Activated CD4-positive, alpha-beta T cell treated with anti-CD3 and anti-CD28 coated beads for 1 hour (primary cell): ENCODE data around the gene DLX5.

Experiments used
- DNase-seq: peaks from one replicate; pipeline ENCODE4 v3.0.0-alpha.2; 2020

The DLX5 gene

GRCh38 chr7:97004247-97005182 is 20.1 kb downstream of the DLX5 start:
- no peak for DNase-seq

- DNase-seq, result no peak
These were observed 21.1 kb downstream of the DLX5 start for GRCh38 chr7:97003262-97004246.

GRCh38 chr7:97002555-97003261 is 21.9 kb downstream of the DLX5 start:
- no peak for DNase-seq

GRCh38 chr7:97001656-97002554 is 22.7 kb downstream of the DLX5 start:
- no peak for DNase-seq

GRCh38 chr7:97001221-97001620 is 23.4 kb downstream of the DLX5 start:
- DNase-seq, result no peak

GRCh38 chr7:96998744-96999143 is 25.9 kb downstream of the DLX5 start:
- DNase-seq, result no peak

- DNase-seq, result no peak
These were observed 26.3 kb downstream of the DLX5 start for GRCh38 chr7:96998333-96998732.

- no peak for DNase-seq
These were observed 27.1 kb downstream of the DLX5 start for GRCh38 chr7:96997512-96998032.

- no peak for DNase-seq
These were observed 27.6 kb downstream of the DLX5 start for GRCh38 chr7:96996958-96997511.

GRCh38 chr7:96996111-96996957 is 28.3 kb downstream of the DLX5 start:
- no peak for DNase-seq

- no peak for DNase-seq
These were observed 29.1 kb downstream of the DLX5 start for GRCh38 chr7:96995406-96996110.

- DNase-seq, result no peak
These were observed 30.7 kb downstream of the DLX5 start for GRCh38 chr7:96993980-96994379.

- no peak for DNase-seq
These were observed 31.4 kb downstream of the DLX5 start for GRCh38 chr7:96993094-96993865.

GRCh38 chr7:96992192-96993005 is 32.2 kb downstream of the DLX5 start:
- no peak for DNase-seq

GRCh38 chr7:96991546-96992191 is 33.0 kb downstream of the DLX5 start:
- DNase-seq, result no peak

- no peak for DNase-seq
These were observed 34.7 kb downstream of the DLX5 start for GRCh38 chr7:96989859-96990317.

GRCh38 chr7:96989241-96989858 is 35.3 kb downstream of the DLX5 start:
- DNase-seq, result no peak
